Cardiac muscle cell (in vitro differentiated cells and primary cell): ENCODE results near the gene KCNH3. TPM values are rescaled to one million over a fixed set of nuclear protein-coding genes. Genes with fewer than 3 reads are reported as not detected.

Source experiments
- DNase-seq, 2 donors: peaks; one replicate each; pipeline versions ENCODE4 v3.0.0 to v3.0.0-alpha.2; 2010 to 2017; ENCODE audit warnings: low read depth in 1 of 2, low spot score in 1 of 2
- H3K27ac ChIP-seq: fragments of 200-600 bp; sonication (generic); 2 replicates; pipeline ENCODE4 v1.5.1; 2016
- H3K27me3 ChIP-seq: fragments of 200-600 bp; sonication (generic); 2 replicates; pipeline ENCODE4 v1.6.0; 2016; ENCODE audit warnings: control low read depth
- H3K36me3 ChIP-seq: fragments of 200-600 bp; sonication (generic); 2 replicates; pipeline ENCODE4 v1.5.1; 2016; ENCODE audit warnings: control low read depth
- H3K4me1 ChIP-seq: fragments of 200-600 bp; sonication (generic); 2 replicates; pipeline ENCODE4 v1.8.1; 2017; ENCODE audit warnings: low read depth, mild to moderate bottlenecking, mixed run types
- H3K4me3 ChIP-seq: fragments of 200-600 bp; sonication (generic); 2 replicates; pipeline ENCODE4 v1.5.1; 2016; ENCODE audit warnings: mild to moderate bottlenecking
- H3K9me3 ChIP-seq: fragments of 200-600 bp; sonication (generic); 2 replicates; pipeline ENCODE4 v1.5.1; 2017; ENCODE audit warnings: low read depth, mild to moderate bottlenecking, control low read depth
- polyA plus RNA-seq: library from polyadenylated mRNA; unstranded; fragments of >200 nt; fragmentation: Nextera tagmentation; extraction: Ambion mirVana; gene quantifications from 2 replicates; pipeline ENCODE4 v1.2.1, GENCODE V29; 2016
- total RNA-seq: library from RNA; depleted of rRNA; stranded (reverse); fragments of >200 nt; gene quantifications from 2 replicates; pipeline ENCODE4 v1.2.3, GENCODE V29; 2016
- TF ChIP-seq, protein P1 (sequence below): IDR thresholded peaks from 2 replicates; pipeline ENCODE4 v1.5.1; 2012; ENCODE audit warnings: low read depth, mild to moderate bottlenecking, low read length

The KCNH3 gene
- total and polyA plus RNA-seq, 2 experiments from 2014 or later = 0.34 to 0.86 TPM

DNA sequence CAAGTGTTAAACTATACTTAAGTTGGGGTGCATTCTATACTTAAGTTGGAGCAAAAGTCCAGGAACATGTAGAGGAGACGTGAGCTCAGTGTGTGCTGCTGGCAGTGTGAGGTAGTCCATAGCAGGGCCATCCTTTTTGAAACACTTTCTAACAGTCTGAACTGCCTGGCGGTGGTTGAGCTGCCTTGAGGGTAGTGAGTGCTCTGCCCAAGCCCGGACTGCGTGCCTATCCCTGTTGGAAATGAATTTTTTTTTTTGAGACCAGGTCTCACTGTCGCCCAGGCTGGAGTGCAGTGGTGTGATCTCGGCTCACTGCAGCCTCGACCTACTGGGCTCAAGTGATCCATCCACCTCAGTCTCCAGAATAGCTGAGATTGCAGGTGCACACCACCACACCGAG, 14.1 kb downstream of the KCNH3 start:
- TF ChIP-seq, protein P1, sequence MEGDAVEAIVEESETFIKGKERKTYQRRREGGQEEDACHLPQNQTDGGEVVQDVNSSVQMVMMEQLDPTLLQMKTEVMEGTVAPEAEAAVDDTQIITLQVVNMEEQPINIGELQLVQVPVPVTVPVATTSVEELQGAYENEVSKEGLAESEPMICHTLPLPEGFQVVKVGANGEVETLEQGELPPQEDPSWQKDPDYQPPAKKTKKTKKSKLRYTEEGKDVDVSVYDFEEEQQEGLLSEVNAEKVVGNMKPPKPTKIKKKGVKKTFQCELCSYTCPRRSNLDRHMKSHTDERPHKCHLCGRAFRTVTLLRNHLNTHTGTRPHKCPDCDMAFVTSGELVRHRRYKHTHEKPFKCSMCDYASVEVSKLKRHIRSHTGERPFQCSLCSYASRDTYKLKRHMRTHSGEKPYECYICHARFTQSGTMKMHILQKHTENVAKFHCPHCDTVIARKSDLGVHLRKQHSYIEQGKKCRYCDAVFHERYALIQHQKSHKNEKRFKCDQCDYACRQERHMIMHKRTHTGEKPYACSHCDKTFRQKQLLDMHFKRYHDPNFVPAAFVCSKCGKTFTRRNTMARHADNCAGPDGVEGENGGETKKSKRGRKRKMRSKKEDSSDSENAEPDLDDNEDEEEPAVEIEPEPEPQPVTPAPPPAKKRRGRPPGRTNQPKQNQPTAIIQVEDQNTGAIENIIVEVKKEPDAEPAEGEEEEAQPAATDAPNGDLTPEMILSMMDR = no peak
- DNase-seq = no peak
- Histone ChIP-seq H3K27ac (no peak overlapping the region), H3K9me3 (no peaks in the 10 kb centered on the region), H3K27me3 (peaks cover 47% of the 10 kb centered on the region), H3K4me1 (no peaks in the 10 kb centered on the region), H3K36me3 (no peaks in the 10 kb centered on the region), H3K4me3 (no peak overlapping the region)

DNA sequence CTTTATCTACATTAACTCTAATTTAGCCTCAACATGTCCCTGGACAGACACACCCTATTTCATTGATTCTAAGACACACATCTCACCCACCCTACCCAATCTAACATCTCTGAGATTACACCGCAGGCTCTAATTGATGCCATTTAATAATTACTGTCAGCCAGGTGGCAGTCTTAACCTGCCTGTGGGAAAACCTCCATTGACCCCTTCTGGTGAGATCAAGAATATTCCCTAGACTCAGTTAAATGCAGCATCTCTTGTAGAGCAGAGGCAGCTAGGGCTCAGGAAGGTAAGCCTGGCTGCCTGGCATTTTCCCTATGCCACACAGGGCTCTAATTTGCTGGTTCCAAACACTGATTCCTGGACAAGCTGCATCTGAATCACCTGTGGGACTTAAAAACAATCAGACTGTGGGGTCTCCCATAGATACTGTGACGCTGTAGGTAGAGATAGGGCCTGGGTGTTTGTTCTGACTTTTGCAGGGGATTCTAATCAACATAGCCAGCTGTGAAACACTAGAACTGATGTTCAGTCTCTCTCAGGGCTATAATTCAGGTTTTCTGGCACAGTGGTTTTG, 14.8 kb downstream of the KCNH3 start:
- no peak for DNase-seq

DNA sequence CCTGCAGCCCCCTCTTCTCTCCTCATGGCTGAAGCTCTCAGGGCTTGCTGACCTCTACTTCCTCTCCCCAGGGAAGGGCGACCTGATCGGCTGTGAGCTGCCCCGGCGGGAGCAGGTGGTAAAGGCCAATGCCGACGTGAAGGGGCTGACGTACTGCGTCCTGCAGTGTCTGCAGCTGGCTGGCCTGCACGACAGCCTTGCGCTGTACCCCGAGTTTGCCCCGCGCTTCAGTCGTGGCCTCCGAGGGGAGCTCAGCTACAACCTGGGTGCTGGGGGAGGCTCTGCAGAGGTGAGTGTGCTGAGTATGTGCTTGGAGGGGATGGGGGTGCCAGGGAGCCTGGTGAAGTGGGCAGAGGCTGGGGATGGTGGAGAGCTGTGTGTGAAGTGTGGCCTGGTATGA, 15.4 kb downstream of the KCNH3 start:
- no peak for DNase-seq

More for the DNA sequence above, 14.8 kb downstream of the KCNH3 start:
- no peak overlapping the region for H3K27ac ChIP-seq
- H3K4me1 ChIP-seq = no peaks in the 10 kb centered on the region
- no peak overlapping the region for H3K4me3 ChIP-seq
- TF ChIP-seq, protein P1 = peak; percentile 31
- no peaks in the 10 kb centered on the region for H3K9me3 ChIP-seq
- peaks cover 40% of the 10 kb centered on the region for H3K27me3 ChIP-seq
- peaks cover 3% of the 10 kb centered on the region for H3K36me3 ChIP-seq

DNA sequence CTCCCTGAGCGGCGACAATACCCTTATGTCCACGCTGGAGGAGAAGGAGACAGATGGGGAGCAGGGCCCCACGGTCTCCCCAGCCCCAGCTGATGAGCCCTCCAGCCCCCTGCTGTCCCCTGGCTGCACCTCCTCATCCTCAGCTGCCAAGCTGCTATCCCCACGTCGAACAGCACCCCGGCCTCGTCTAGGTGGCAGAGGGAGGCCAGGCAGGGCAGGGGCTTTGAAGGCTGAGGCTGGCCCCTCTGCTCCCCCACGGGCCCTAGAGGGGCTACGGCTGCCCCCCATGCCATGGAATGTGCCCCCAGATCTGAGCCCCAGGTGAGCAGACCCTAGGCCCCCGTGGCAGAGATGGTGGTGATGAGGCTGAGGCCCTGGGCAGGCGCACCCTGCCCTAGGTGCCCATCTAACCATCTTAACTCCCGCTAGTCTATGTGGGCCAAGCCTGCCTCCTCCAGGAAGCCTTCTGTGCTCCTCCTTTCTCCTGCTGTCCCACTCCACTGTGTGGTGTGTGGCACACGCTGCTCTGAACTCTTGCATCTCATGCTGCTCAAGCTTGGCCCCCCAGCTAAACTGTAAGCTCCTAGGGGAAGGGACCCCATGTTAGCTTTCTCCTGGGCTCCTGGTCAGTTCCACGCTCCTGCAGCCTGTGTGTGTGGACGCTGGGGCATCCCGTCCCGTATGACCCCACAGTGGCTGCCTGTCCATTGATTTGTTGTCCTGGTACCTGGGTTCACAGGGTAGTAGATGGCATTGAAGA, 17.0 kb downstream of the KCNH3 start:
- peaks cover 18% of the 10 kb centered on the region for H3K27me3 ChIP-seq
- H3K4me3 ChIP-seq = no peak overlapping the region
- peaks cover 11% of the 10 kb centered on the region for H3K36me3 ChIP-seq
- no peaks in the 10 kb centered on the region for H3K4me1 ChIP-seq
- H3K9me3 ChIP-seq = no peaks in the 10 kb centered on the region
- H3K27ac ChIP-seq = no peak overlapping the region
- TF ChIP-seq, protein P1 = no peak
- no peak for DNase-seq

More for the DNA sequence above, 15.4 kb downstream of the KCNH3 start:
- H3K27me3 ChIP-seq = peaks cover 33% of the 10 kb centered on the region
- no peaks in the 10 kb centered on the region for H3K9me3 ChIP-seq
- peaks cover 6% of the 10 kb centered on the region for H3K36me3 ChIP-seq
- no peaks in the 10 kb centered on the region for H3K4me1 ChIP-seq
- TF ChIP-seq, protein P1 = no peak
- H3K4me3 ChIP-seq = no peak overlapping the region
- no peak overlapping the region for H3K27ac ChIP-seq

DNA sequence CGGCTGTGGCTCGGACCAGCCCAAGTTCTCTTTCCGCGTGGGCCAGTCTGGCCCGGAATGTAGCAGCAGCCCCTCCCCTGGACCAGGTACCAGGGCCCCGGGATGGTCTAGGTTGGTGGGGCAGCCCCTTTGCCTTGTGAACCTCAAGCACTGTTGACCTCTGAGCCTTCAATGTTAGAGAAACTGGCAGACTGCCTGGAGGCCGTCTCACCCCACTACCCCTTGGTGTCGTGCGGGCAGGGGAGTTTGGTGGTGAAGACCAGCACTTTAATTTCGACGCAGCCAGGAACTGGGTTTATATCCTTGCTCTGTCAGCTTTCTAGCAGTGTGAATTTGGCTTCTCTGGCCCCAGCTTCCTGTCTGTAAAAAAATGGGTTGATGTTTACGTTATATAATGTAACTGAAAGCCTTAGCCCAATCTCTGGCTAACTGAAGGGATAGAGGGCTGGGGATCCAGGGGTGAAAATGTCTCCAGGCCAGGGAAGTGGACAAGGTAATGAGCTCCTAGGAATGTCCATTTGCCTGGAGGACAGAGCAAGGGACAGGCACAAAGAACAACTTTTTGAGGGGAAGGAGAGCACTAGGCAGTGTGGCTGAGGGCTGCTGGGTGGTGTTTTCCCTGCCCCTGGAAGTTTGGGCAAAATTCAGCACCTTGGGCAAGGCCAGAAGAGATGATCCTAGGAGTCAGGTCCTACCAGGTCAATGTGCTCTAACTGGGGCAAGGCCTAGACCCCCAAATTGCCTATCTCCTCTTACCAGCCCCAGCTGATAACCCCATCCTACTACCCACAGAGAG, 17.8 kb downstream of the KCNH3 start:
- DNase-seq = no peak
- no peaks in the 10 kb centered on the region for H3K9me3 ChIP-seq
- H3K4me1 ChIP-seq = no peaks in the 10 kb centered on the region
- H3K27ac ChIP-seq = no peak overlapping the region
- TF ChIP-seq, protein P1 = no peak
- H3K4me3 ChIP-seq = no peak overlapping the region
- peaks cover 14% of the 10 kb centered on the region for H3K36me3 ChIP-seq
- H3K27me3 ChIP-seq = peaks cover 11% of the 10 kb centered on the region
